Measurements from ENCODE around the gene TEX52.

TEX52 gene

GRCh38 chr12:2804393-2805142 is 52.3 kb downstream of the TEX52 start:
- H3K4me2 ChIP-seq (ENCODE audit: low read length, poor library complexity, severe bottlenecking), result peak overlapping the region; percentile 17
- no peak overlapping the region for H3K14ac ChIP-seq (ENCODE audit: low read length in 2 of 2)
- peaks cover 33 to 51% of the 10 kb centered on the region in 2 experiments for H3K36me3 ChIP-seq (ENCODE audit: control insufficient read depth in 1 of 2, insufficient read depth in 2 of 2, low read depth in 1 of 2, low read length in 2 of 2)
- DNase-seq, result peak; percentile 85
- H3K4ac ChIP-seq (ENCODE audit: low read depth in 1 of 2, low read length in 2 of 2), result no peak overlapping the region
- no peak overlapping the region for H2BK15ac ChIP-seq (ENCODE audit: low read depth, poor library complexity, severe bottlenecking)
- H2BK12ac ChIP-seq (ENCODE audit: low read length in 2 of 2), result no peak overlapping the region
- H3K27me3 ChIP-seq (ENCODE audit: control insufficient read depth in 1 of 2, insufficient read depth in 1 of 2, low read length in 2 of 2), result no peaks in the 10 kb centered on the region
- no peak overlapping the region for H4K91ac ChIP-seq (ENCODE audit: low read length)
- 31% methylated on average over 2 of the region's 5 CpGs for WGBS
- peak overlapping the region; percentile 71 for H2AK5ac ChIP-seq (ENCODE audit: low read length, severe bottlenecking)
- H3K79me1 ChIP-seq (replicated peaks; ENCODE audit: low read length, poor library complexity, severe bottlenecking), result peaks cover 6% of the 10 kb centered on the region
- H2BK120ac ChIP-seq (ENCODE audit: low read depth, low read length), result peak overlapping the region; percentile 35
- peak overlapping the region in 1 of 2 experiments; percentile 46 for H3K18ac ChIP-seq (ENCODE audit: low read depth in 1 of 2, low read length in 2 of 2)
- no peak overlapping the region for H3K9ac ChIP-seq (ENCODE audit: low read length)
- H3K27ac ChIP-seq (ENCODE audit: low read length, poor library complexity, severe bottlenecking), result peak overlapping the region; percentile 94
- H3K9me3 ChIP-seq (ENCODE audit: control insufficient read depth, low read length), result no peaks in the 10 kb centered on the region
- H2BK5ac ChIP-seq (ENCODE audit: low read depth, low read length, poor library complexity, severe bottlenecking), result peak overlapping the region; percentile 8
- H3K23ac ChIP-seq (ENCODE audit: low read length in 2 of 2), result no peak overlapping the region
- no peak overlapping the region for H3K4me3 ChIP-seq (ENCODE audit: insufficient read depth in 1 of 2, low read depth in 1 of 2, low read length in 2 of 2)
- H3K4me1 ChIP-seq (ENCODE audit: control insufficient read depth, insufficient read depth, low read depth, low read length), result peaks cover 12% of the 10 kb centered on the region
- H4K8ac ChIP-seq (ENCODE audit: low read length), result no peak overlapping the region
- H2AFZ ChIP-seq (ENCODE audit: low read depth, low read length), result no peak overlapping the region

GRCh38 chr12:2803635-2804392 is 53.0 kb downstream of the TEX52 start:
- 93% methylated on average over 5 of the region's 7 CpGs for WGBS
- no peak for DNase-seq
- Histone ChIP-seq H3K14ac (ENCODE audit: low read length in 2 of 2) (no peak overlapping the region), H3K4me1 (ENCODE audit: control insufficient read depth, insufficient read depth, low read depth, low read length) (peaks cover 12% of the 10 kb centered on the region), H3K18ac (ENCODE audit: low read depth in 1 of 2, low read length in 2 of 2) (peak overlapping the region; percentile 46 to 75), H2BK5ac (ENCODE audit: low read depth, low read length, poor library complexity, severe bottlenecking) (peak overlapping the region; percentile 68), H2AFZ (ENCODE audit: low read depth, low read length) (no peak overlapping the region), H3K9me3 (ENCODE audit: control insufficient read depth, low read length) (no peaks in the 10 kb centered on the region), H4K8ac (ENCODE audit: low read length) (peak overlapping the region; percentile 77), H3K27me3 (ENCODE audit: control insufficient read depth in 1 of 2, insufficient read depth in 1 of 2, low read length in 2 of 2) (no peaks in the 10 kb centered on the region), H2AK5ac (ENCODE audit: low read length, severe bottlenecking) (peak overlapping the region; percentile 71), H3K79me1 (replicated peaks; ENCODE audit: low read length, poor library complexity, severe bottlenecking) (peaks cover 9% of the 10 kb centered on the region), H3K23ac (ENCODE audit: low read length in 2 of 2) (no peak overlapping the region), H3K4me2 (ENCODE audit: low read length, poor library complexity, severe bottlenecking) (peak overlapping the region; percentile 29), H3K27ac (ENCODE audit: low read length, poor library complexity, severe bottlenecking) (peak overlapping the region; percentile 94), H3K36me3 (ENCODE audit: control insufficient read depth in 1 of 2, insufficient read depth in 2 of 2, low read depth in 1 of 2, low read length in 2 of 2) (peaks cover 38 to 59% of the 10 kb centered on the region in 2 experiments), H2BK120ac (ENCODE audit: low read depth, low read length) (peak overlapping the region; percentile 50), H2BK15ac (ENCODE audit: low read depth, poor library complexity, severe bottlenecking) (no peak overlapping the region), H2BK12ac (ENCODE audit: low read length in 2 of 2) (peak overlapping the region; percentile 15 to 38), H3K4ac (ENCODE audit: low read depth in 1 of 2, low read length in 2 of 2) (peak overlapping the region; percentile 6 to 51), H3K9ac (ENCODE audit: low read length) (no peak overlapping the region), H4K91ac (ENCODE audit: low read length) (peak overlapping the region; percentile 59), H3K4me3 (ENCODE audit: insufficient read depth in 1 of 2, low read depth in 1 of 2, low read length in 2 of 2) (no peak overlapping the region)

- 97% methylated on average over 15 of the region's 16 CpGs for WGBS
- Histone ChIP-seq H3K4me2 (ENCODE audit: low read length, poor library complexity, severe bottlenecking) (no peak overlapping the region), H3K4me1 (ENCODE audit: control insufficient read depth, insufficient read depth, low read depth, low read length) (peaks cover 15% of the 10 kb centered on the region)
Observed at GRCh38 chr12:2801044-2801783, 55.6 kb downstream of the TEX52 start.

More at GRCh38 chr12:2801044-2801783, 55.6 kb downstream of the TEX52 start:
- Histone ChIP-seq H2AFZ (ENCODE audit: low read depth, low read length) (no peak overlapping the region), H3K9me3 (ENCODE audit: control insufficient read depth, low read length) (no peaks in the 10 kb centered on the region), H3K79me1 (replicated peaks; ENCODE audit: low read length, poor library complexity, severe bottlenecking) (peaks cover 27% of the 10 kb centered on the region), H2AK5ac (ENCODE audit: low read length, severe bottlenecking) (no peak overlapping the region), H3K27ac (ENCODE audit: low read length, poor library complexity, severe bottlenecking) (no peak overlapping the region), H4K8ac (ENCODE audit: low read length) (no peak overlapping the region), H3K4me3 (ENCODE audit: insufficient read depth in 1 of 2, low read depth in 1 of 2, low read length in 2 of 2) (no peak overlapping the region), H2BK15ac (ENCODE audit: low read depth, poor library complexity, severe bottlenecking) (no peak overlapping the region), H2BK5ac (ENCODE audit: low read depth, low read length, poor library complexity, severe bottlenecking) (no peak overlapping the region), H2BK12ac (ENCODE audit: low read length in 2 of 2) (no peak overlapping the region), H3K27me3 (ENCODE audit: control insufficient read depth in 1 of 2, insufficient read depth in 1 of 2, low read length in 2 of 2) (no peaks in the 10 kb centered on the region), H2BK120ac (ENCODE audit: low read depth, low read length) (no peak overlapping the region), H3K14ac (ENCODE audit: low read length in 2 of 2) (no peak overlapping the region), H3K9ac (ENCODE audit: low read length) (no peak overlapping the region), H3K4ac (ENCODE audit: low read depth in 1 of 2, low read length in 2 of 2) (no peak overlapping the region), H4K91ac (ENCODE audit: low read length) (no peak overlapping the region), H3K23ac (ENCODE audit: low read length in 2 of 2) (no peak overlapping the region), H3K18ac (ENCODE audit: low read depth in 1 of 2, low read length in 2 of 2) (no peak overlapping the region), H3K36me3 (ENCODE audit: control insufficient read depth in 1 of 2, insufficient read depth in 2 of 2, low read depth in 1 of 2, low read length in 2 of 2) (peaks cover 48 to 73% of the 10 kb centered on the region in 2 experiments)
- no peak for DNase-seq

Data from mesenchymal stem cell (in vitro differentiated cells and primary cell).